GM23248 (cell line): ENCODE results near the gene USP31.

Experiments used
- EZH2 ChIP-seq: fragments of 200-600 bp; sonication (generic); IDR thresholded peaks from 2 replicates; pipeline ENCODE4 v1.6.1; 2018; ENCODE audit warnings: antibody characterized with exemption, mild to moderate bottlenecking; ENCODE audit not compliant: insufficient read depth, poor library complexity, severe bottlenecking
- EZH2phosphoT487 ChIP-seq: fragments of 200-600 bp; sonication (generic); IDR thresholded peaks from 2 replicates; pipeline ENCODE4 v1.6.1; 2018; ENCODE audit warnings: antibody characterized with exemption, moderate library complexity, mild to moderate bottlenecking, low read depth; ENCODE audit not compliant: insufficient read depth

DNA sequence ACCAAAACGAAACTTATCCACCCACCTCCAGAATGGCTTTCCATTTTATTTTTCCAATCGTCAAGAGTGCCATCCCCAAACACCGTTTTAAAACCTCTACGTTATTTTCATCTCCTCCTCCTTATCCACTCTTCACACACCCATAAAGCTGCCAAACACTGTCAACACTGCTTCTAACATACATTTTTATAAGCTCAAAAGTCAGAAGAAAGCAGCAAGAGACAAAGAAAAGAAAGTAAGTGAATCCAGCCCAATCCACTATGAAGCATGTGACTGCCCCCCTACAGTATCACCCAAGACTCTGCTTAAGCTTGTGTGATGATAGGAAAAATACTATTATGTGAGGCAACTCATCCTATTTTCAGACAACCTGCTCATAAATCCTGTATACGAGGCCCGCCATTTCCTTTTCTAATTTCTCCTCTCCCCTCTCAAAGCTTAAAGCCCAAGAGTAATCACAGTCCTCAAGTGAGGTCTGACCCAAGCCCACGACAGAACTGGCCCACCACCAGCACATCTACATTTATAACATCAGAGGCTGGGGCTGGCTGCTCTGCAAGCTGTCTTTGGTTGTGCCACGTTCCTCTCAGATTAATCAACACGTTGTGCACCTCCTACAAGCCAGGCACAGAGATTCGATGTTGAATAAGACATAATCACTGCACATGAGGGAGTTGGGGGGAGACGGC, 16.3 kb downstream of the USP31 start:
- TF ChIP-seq EZH2 (no peak), EZH2phosphoT487 (no peak)
